Loucy (cell line): Measurements from ENCODE around the gene STT3B.

ENCODE experiments used
- CTCF ChIP-seq: fragments of 200-600 bp; sonication (generic); conservative IDR thresholded peaks from 2 replicates; pipeline ENCODE4 v1.5.1; 2014; ENCODE audit warnings: mild to moderate bottlenecking, antibody characterized with exemption, low read length
- EZH2phosphoT487 ChIP-seq: fragments of 200-600 bp; IDR thresholded peaks from 2 replicates; pipeline ENCODE4 v1.6.1; 2018; ENCODE audit warnings: antibody characterized with exemption, mild to moderate bottlenecking, moderate library complexity, borderline replicate concordance

- TF ChIP-seq CTCF, result no peak
- TF ChIP-seq EZH2phosphoT487, result no peak
Observed at GRCh38 chr3:31508452-31509146, 24.1 kb upstream of the STT3B start.
